ENCODE results near the gene DDAH2.

- TF ChIP-seq POLR2A (IDR thresholded peaks at IDR 0.05) = no peak
- TF ChIP-seq CTCF (IDR thresholded peaks at IDR 0.05) = no peak
Observed at GRCh38 chr6:31775184-31775583, 46.1 kb upstream of the DDAH2 start.
